GM12878 (cell line): ENCODE results near the gene TRAPPC3. TPM values are rescaled to one million over a fixed set of nuclear protein-coding genes. Genes with fewer than 3 reads are reported as not detected.

Experiments used
- CHD4 ChIP-seq: fragments of 200-600 bp; sonication (generic); IDR thresholded peaks from 2 replicates; pipeline ENCODE4 v1.6.1; 2016; ENCODE audit warnings: mild to moderate bottlenecking
- HDAC6 ChIP-seq: fragments of 200-600 bp; sonication (generic); IDR thresholded peaks from one replicate; pipeline ENCODE4 v1.8.0; 2017; ENCODE audit warnings: antibody characterized with exemption; ENCODE audit not compliant: unreplicated experiment
- HDGF ChIP-seq: fragments of 450-650 bp; IDR thresholded peaks from 2 replicates; pipeline ENCODE4 v1.6.1; 2016; ENCODE audit warnings: antibody characterized with exemption
- JUND ChIP-seq: IDR thresholded peaks from 2 replicates; pipeline ENCODE4 v1.6.1; 2012; ENCODE audit warnings: low read depth, mild to moderate bottlenecking, low read length, improper control_type of control experiment, moderate library complexity
- MYC ChIP-seq: IDR thresholded peaks from 2 replicates; pipeline ENCODE4 v1.6.1; 2011; ENCODE audit warnings: mild to moderate bottlenecking, low read length, moderate library complexity, inconsistent platforms; ENCODE audit not compliant: insufficient read depth, insufficient replicate concordance, insufficient read length, severe bottlenecking
- NR2C2 ChIP-seq: IDR thresholded peaks from 2 replicates; pipeline ENCODE4 v1.6.1; 2011; ENCODE audit warnings: borderline replicate concordance, low read depth; ENCODE audit not compliant: control insufficient read depth, insufficient read length
- NRF1 ChIP-seq: conservative IDR thresholded peaks from 2 replicates; pipeline ENCODE4 v1.6.1; 2011; ENCODE audit warnings: mild to moderate bottlenecking, low read depth, low read length, improper control_type of control experiment
- POLR2AphosphoS2 ChIP-seq: IDR thresholded peaks from 2 replicates; pipeline ENCODE4 v1.6.1; 2011; ENCODE audit warnings: low read depth, mild to moderate bottlenecking, low read length, improper control_type of control experiment, moderate library complexity
- SIN3A ChIP-seq: IDR thresholded peaks from 2 replicates; pipeline ENCODE4 v1.6.1; 2012; ENCODE audit warnings: low read depth, low read length, improper control_type of control experiment
- SP1 ChIP-seq: IDR thresholded peaks from one replicate; pipeline ENCODE4 v1.6.1; 2011; ENCODE audit warnings: low read depth, low read length
- SREBF1 ChIP-seq: IDR thresholded peaks from 2 replicates; pipeline ENCODE4 v1.6.1; 2012; ENCODE audit warnings: mild to moderate bottlenecking, low read length
- SREBF2 ChIP-seq: IDR thresholded peaks from 2 replicates; pipeline ENCODE4 v1.6.1; 2012; ENCODE audit warnings: mild to moderate bottlenecking, low read length
- ZNF622 ChIP-seq: fragments of 450-650 bp; IDR thresholded peaks from 2 replicates; pipeline ENCODE4 v1.6.1; 2017; ENCODE audit warnings: mild to moderate bottlenecking, inconsistent platforms
- ZNF687 ChIP-seq: fragments of 450-650 bp; IDR thresholded peaks from 2 replicates; pipeline ENCODE4 v1.6.1; 2017; ENCODE audit warnings: mild to moderate bottlenecking, moderate library complexity
- ZZZ3 ChIP-seq: IDR thresholded peaks from 2 replicates; pipeline ENCODE4 v1.6.1; 2011; ENCODE audit warnings: low read depth; ENCODE audit not compliant: control insufficient read depth, insufficient read length
- polyA plus RNA-seq, 11 experiments: library from polyadenylated mRNA; depleted of rRNA in 4 of 11; unstranded in 6 of 11; stranded (reverse) in 5 of 11; fragments of >200 nt; fragmentation: Nextera tagmentation in 4 of 11; fragmentation: Illumina TruSeq in 1 of 11; extraction: Ambion mirVana in 4 of 11; extraction: Trizol in 1 of 11; gene quantifications; 1 replicate in 1 of 11; 2 replicates in 10 of 11; pipeline versions ENCODE4 v1.2.1 to v1.2.3, GENCODE V29; 2011 to 2016; ENCODE audit warnings: inconsistent platforms in 2 of 11, missing spikeins in 2 of 11, low read depth in 1 of 11
- total RNA-seq, 4 experiments: library from RNA; depleted of rRNA in 3 of 4; stranded (reverse); fragments of >200 nt in 3 of 4; fragmentation: Illumina TruSeq in 1 of 4; extraction: Trizol in 1 of 4; gene quantifications; 2 replicates each; pipeline versions ENCODE4 v1.2.1 to v1.2.3, GENCODE V29; 2013 to 2021
- TF ChIP-seq, protein P1 (sequence below): IDR thresholded peaks from 2 replicates; pipeline ENCODE4 v1.6.1; 2012; ENCODE audit warnings: improper control_type of control experiment, low read depth, low read length; ENCODE audit not compliant: insufficient replicate concordance
- TF ChIP-seq, protein P2 (sequence below): fragments of 450-650 bp; IDR thresholded peaks from 2 replicates; pipeline ENCODE4 v1.6.1; 2017; ENCODE audit warnings: mild to moderate bottlenecking
- TF ChIP-seq, protein P3 (sequence below): fragments of 450-650 bp; IDR thresholded peaks from 2 replicates; pipeline ENCODE4 v1.6.1; 2014; ENCODE audit warnings: mild to moderate bottlenecking

The TRAPPC3 gene
- total and polyA plus RNA-seq, 10 of the 15 experiments (the other 5 are each of a cell fraction or from before 2014, with no cell fraction given), result 14.7 to 122 (median 70.5) TPM

GRCh38 chr1:36187800-36188593, 38.7 kb upstream of the TRAPPC3 start (continued):
- TF ChIP-seq, protein P1, sequence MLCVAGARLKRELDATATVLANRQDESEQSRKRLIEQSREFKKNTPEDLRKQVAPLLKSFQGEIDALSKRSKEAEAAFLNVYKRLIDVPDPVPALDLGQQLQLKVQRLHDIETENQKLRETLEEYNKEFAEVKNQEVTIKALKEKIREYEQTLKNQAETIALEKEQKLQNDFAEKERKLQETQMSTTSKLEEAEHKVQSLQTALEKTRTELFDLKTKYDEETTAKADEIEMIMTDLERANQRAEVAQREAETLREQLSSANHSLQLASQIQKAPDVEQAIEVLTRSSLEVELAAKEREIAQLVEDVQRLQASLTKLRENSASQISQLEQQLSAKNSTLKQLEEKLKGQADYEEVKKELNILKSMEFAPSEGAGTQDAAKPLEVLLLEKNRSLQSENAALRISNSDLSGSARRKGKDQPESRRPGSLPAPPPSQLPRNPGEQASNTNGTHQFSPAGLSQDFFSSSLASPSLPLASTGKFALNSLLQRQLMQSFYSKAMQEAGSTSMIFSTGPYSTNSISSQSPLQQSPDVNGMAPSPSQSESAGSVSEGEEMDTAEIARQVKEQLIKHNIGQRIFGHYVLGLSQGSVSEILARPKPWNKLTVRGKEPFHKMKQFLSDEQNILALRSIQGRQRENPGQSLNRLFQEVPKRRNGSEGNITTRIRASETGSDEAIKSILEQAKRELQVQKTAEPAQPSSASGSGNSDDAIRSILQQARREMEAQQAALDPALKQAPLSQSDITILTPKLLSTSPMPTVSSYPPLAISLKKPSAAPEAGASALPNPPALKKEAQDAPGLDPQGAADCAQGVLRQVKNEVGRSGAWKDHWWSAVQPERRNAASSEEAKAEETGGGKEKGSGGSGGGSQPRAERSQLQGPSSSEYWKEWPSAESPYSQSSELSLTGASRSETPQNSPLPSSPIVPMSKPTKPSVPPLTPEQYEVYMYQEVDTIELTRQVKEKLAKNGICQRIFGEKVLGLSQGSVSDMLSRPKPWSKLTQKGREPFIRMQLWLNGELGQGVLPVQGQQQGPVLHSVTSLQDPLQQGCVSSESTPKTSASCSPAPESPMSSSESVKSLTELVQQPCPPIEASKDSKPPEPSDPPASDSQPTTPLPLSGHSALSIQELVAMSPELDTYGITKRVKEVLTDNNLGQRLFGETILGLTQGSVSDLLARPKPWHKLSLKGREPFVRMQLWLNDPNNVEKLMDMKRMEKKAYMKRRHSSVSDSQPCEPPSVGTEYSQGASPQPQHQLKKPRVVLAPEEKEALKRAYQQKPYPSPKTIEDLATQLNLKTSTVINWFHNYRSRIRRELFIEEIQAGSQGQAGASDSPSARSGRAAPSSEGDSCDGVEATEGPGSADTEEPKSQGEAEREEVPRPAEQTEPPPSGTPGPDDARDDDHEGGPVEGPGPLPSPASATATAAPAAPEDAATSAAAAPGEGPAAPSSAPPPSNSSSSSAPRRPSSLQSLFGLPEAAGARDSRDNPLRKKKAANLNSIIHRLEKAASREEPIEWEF, result no peak
- TF ChIP-seq NRF1, result no peak
- TF ChIP-seq SREBF1, result no peak
- no peak for TF ChIP-seq MYC
- no peak for TF ChIP-seq CHD4
- no peak for TF ChIP-seq NR2C2
- TF ChIP-seq HDAC6, result no peak
- TF ChIP-seq ZNF622, result no peak
- no peak for TF ChIP-seq SREBF2
- no peak for TF ChIP-seq JUND
- TF ChIP-seq POLR2AphosphoS2, result no peak
- TF ChIP-seq, protein P2, sequence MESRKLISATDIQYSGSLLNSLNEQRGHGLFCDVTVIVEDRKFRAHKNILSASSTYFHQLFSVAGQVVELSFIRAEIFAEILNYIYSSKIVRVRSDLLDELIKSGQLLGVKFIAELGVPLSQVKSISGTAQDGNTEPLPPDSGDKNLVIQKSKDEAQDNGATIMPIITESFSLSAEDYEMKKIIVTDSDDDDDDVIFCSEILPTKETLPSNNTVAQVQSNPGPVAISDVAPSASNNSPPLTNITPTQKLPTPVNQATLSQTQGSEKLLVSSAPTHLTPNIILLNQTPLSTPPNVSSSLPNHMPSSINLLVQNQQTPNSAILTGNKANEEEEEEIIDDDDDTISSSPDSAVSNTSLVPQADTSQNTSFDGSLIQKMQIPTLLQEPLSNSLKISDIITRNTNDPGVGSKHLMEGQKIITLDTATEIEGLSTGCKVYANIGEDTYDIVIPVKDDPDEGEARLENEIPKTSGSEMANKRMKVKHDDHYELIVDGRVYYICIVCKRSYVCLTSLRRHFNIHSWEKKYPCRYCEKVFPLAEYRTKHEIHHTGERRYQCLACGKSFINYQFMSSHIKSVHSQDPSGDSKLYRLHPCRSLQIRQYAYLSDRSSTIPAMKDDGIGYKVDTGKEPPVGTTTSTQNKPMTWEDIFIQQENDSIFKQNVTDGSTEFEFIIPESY, result no peak
- TF ChIP-seq HDGF, result peak; percentile 97
- TF ChIP-seq SP1, result no peak
- TF ChIP-seq ZZZ3, result no peak
- TF ChIP-seq, protein P3, sequence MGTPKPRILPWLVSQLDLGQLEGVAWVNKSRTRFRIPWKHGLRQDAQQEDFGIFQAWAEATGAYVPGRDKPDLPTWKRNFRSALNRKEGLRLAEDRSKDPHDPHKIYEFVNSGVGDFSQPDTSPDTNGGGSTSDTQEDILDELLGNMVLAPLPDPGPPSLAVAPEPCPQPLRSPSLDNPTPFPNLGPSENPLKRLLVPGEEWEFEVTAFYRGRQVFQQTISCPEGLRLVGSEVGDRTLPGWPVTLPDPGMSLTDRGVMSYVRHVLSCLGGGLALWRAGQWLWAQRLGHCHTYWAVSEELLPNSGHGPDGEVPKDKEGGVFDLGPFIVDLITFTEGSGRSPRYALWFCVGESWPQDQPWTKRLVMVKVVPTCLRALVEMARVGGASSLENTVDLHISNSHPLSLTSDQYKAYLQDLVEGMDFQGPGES, result no peak
- TF ChIP-seq ZNF687, result no peak
- TF ChIP-seq SIN3A, result no peak
